GM23338 (cell line): Measurements from ENCODE around the gene KIF1A. TPM values are rescaled to one million over a fixed set of nuclear protein-coding genes. Genes with fewer than 3 reads are reported as not detected.

Experiments used
- ATAC-seq: fragments of 200-7000 bp; cut with Tn5 transposase; 3 replicates; pipeline ENCODE4 v1.9.1; 2020
- DNase-seq: peaks from one replicate; pipeline ENCODE4 v3.0.0-alpha.2; 2015; ENCODE audit warnings: low spot score
- H2AFZ ChIP-seq: fragments of 200-600 bp; sonication (generic); 2 replicates; pipeline ENCODE4 v1.8.0; 2016; ENCODE audit warnings: antibody characterized with exemption, mild to moderate bottlenecking, moderate library complexity
- H3F3A ChIP-seq: fragments of 200-600 bp; sonication (generic); replicated peaks from 2 replicates; pipeline ENCODE4 v1.8.0; 2017; ENCODE audit warnings: antibody characterized with exemption, mixed run types, low read depth
- H3K27ac ChIP-seq: fragments of 200-600 bp; sonication (generic); 2 replicates; pipeline ENCODE4 v1.6.1; 2016; ENCODE audit warnings: low read depth
- H3K27me3 ChIP-seq: fragments of 200-600 bp; sonication (generic); 2 replicates; pipeline ENCODE4 v1.8.0; 2016; ENCODE audit warnings: mild to moderate bottlenecking, mixed run types, moderate library complexity; ENCODE audit not compliant: insufficient read depth
- H3K36me3 ChIP-seq: fragments of 200-600 bp; sonication (generic); 2 replicates; pipeline ENCODE4 v1.8.0; 2016; ENCODE audit warnings: mild to moderate bottlenecking; ENCODE audit not compliant: insufficient read depth
- H3K4me1 ChIP-seq: fragments of 200-600 bp; sonication (generic); 2 replicates; pipeline ENCODE4 v1.8.0; 2016; ENCODE audit warnings: mild to moderate bottlenecking, moderate library complexity; ENCODE audit not compliant: insufficient read depth
- H3K4me2 ChIP-seq: fragments of 200-600 bp; sonication (generic); 2 replicates; pipeline ENCODE4 v1.7.1; 2017; ENCODE audit warnings: mixed run types
- H3K4me3 ChIP-seq: fragments of 200-600 bp; sonication (generic); 2 replicates; pipeline ENCODE4 v1.6.1; 2016; ENCODE audit warnings: mixed run types
- H3K79me2 ChIP-seq: fragments of 200-600 bp; sonication (generic); replicated peaks from 2 replicates; pipeline ENCODE4 v1.8.0; 2017; ENCODE audit warnings: mild to moderate bottlenecking; ENCODE audit not compliant: insufficient read depth
- H3K9me2 ChIP-seq: fragments of 200-600 bp; sonication (generic); 2 replicates; pipeline ENCODE4 v1.8.0; 2017; ENCODE audit not compliant: insufficient read depth
- H4K20me1 ChIP-seq: fragments of 200-600 bp; sonication (generic); replicated peaks from 2 replicates; pipeline ENCODE4 v1.8.0; 2017; ENCODE audit warnings: mild to moderate bottlenecking; ENCODE audit not compliant: insufficient read depth
- H3K27ac Mint-ChIP-seq: 2 replicates; pipeline ENCODE4 v1.8.0; 2020; ENCODE audit warnings: inconsistent platforms, mild to moderate bottlenecking, moderate library complexity, mixed read lengths
- H3K27me3 Mint-ChIP-seq: 3 replicates; pipeline ENCODE4 v1.8.0; 2022; ENCODE audit warnings: low read depth, mild to moderate bottlenecking, moderate library complexity, mixed read lengths, inconsistent platforms; ENCODE audit not compliant: insufficient read depth, poor library complexity
- H3K36me3 Mint-ChIP-seq: 3 replicates; pipeline ENCODE4 v1.8.0; 2021; ENCODE audit warnings: low read depth, mild to moderate bottlenecking, inconsistent platforms, moderate library complexity, mixed read lengths
- H3K4me1 Mint-ChIP-seq: 3 replicates; pipeline ENCODE4 v1.8.0; 2020; ENCODE audit warnings: mild to moderate bottlenecking, inconsistent platforms, mixed read lengths
- H3K4me3 Mint-ChIP-seq: 3 replicates; pipeline ENCODE4 v1.8.0; 2021; ENCODE audit warnings: moderate library complexity, mild to moderate bottlenecking, inconsistent platforms, mixed read lengths
- H3K9me3 Mint-ChIP-seq: 3 replicates; pipeline ENCODE4 v1.8.0; 2020; ENCODE audit warnings: moderate library complexity, mild to moderate bottlenecking, inconsistent platforms, mixed read lengths
- CTCF ChIP-seq, 2 experiments: fragments of 200-600 bp in 1 of 2; sonication (generic) in 1 of 2; conservative IDR thresholded peaks; 2 replicates each; pipeline versions ENCODE4 v1.5.1 to v1.6.1; 2016 to 2017; ENCODE audit warnings: antibody characterized with exemption in 2 of 2, low read depth in 2 of 2, mild to moderate bottlenecking in 2 of 2, moderate library complexity in 1 of 2
- EZH2 ChIP-seq: fragments of 200-600 bp; sonication (generic); IDR thresholded peaks from one replicate; pipeline ENCODE4 v1.8.0; 2017; ENCODE audit warnings: antibody characterized with exemption, mild to moderate bottlenecking, low read depth; ENCODE audit not compliant: unreplicated experiment
- EZH2phosphoT487 ChIP-seq: fragments of 200-600 bp; sonication (generic); IDR thresholded peaks from one replicate; pipeline ENCODE4 v1.8.1; 2018; ENCODE audit warnings: antibody characterized with exemption; ENCODE audit not compliant: unreplicated experiment
- JUNB ChIP-seq: IDR thresholded peaks from one replicate; pipeline ENCODE4 v1.6.1; 2016; ENCODE audit warnings: antibody characterized with exemption; ENCODE audit not compliant: unreplicated experiment
- NANOG ChIP-seq: IDR thresholded peaks from 2 replicates; pipeline ENCODE4 v1.6.1; 2016; ENCODE audit warnings: antibody characterized with exemption, borderline replicate concordance
- POLR2AphosphoS5 ChIP-seq: IDR thresholded peaks from 2 replicates; pipeline ENCODE4 v1.6.1; 2016; ENCODE audit warnings: antibody characterized with exemption, low read depth
- ZNF114 ChIP-seq: fragments of 250-450 bp; sonication (Bioruptor Pico); IDR thresholded peaks from 2 replicates; pipeline ENCODE4 v1.5.0; 2020; ENCODE audit warnings: mild to moderate bottlenecking, moderate library complexity
- ZNF331 ChIP-seq: fragments of 250-450 bp; sonication (Bioruptor Pico); IDR thresholded peaks from 2 replicates; pipeline ENCODE4 v1.5.0; 2020; ENCODE audit warnings: low read depth, mild to moderate bottlenecking, moderate library complexity
- polyA plus RNA-seq: library from polyadenylated mRNA; unstranded; fragments of >200 nt; fragmentation: Nextera tagmentation; extraction: Ambion mirVana; gene quantifications from 2 replicates; pipeline ENCODE4 v1.2.1, GENCODE V29; 2016
- total RNA-seq: library from RNA; depleted of rRNA; stranded (reverse); fragments of >200 nt; shearing (Covaris generic); gene quantifications from 2 replicates; pipeline ENCODE4 v1.2.3, GENCODE V29; 2014

KIF1A gene
- total and polyA plus RNA-seq, 2 experiments from 2014 or later = 169 to 214 TPM

GRCh38 chr2:240716130-240716798 lies 103.8 kb downstream of the KIF1A start (continued):
- TF ChIP-seq ZNF114 (no peak), EZH2 (no peak), ZNF331 (no peak)

GRCh38 chr2:240714747-240715725 lies 105.0 kb downstream of the KIF1A start:
- H3K36me3 ChIP-seq = no peaks in the 10 kb centered on the region
- H3K27ac Mint-ChIP-seq = peak overlapping the region; percentile 65
- DNase-seq = peak; percentile 58

More at GRCh38 chr2:240714747-240715725, 105.0 kb downstream of the KIF1A start:
- peak; percentile 28 to 31; a peak in 2 of 4 replicates for TF ChIP-seq CTCF (conservative IDR thresholded peaks at IDR 0.05; ENCODE audit: low read depth in 2 of 2)
- TF ChIP-seq POLR2AphosphoS5 = peak; percentile 16; the same call in 1 of the 2 replicates
- TF ChIP-seq JUNB = no peak
- no peak for TF ChIP-seq NANOG
- TF ChIP-seq EZH2phosphoT487 = no peak
- TF ChIP-seq ZNF114 = no peak
- H3K4me1 Mint-ChIP-seq = no peaks in the 10 kb centered on the region; the same call in 2 of the 3 replicates
- no peaks in the 10 kb centered on the region for H3K9me3 Mint-ChIP-seq
- Histone ChIP-seq H3K4me1 (no peaks in the 10 kb centered on the region), H3K4me2 (no peak overlapping the region), H2AFZ (no peak overlapping the region), H3K27ac (peak overlapping the region; percentile 66; the same call in 1 of the 2 replicates), H3K4me3 (no peak overlapping the region), H3K9me2 (no peaks in the 10 kb centered on the region), H4K20me1 (no peaks in the 10 kb centered on the region; the same call in 1 of the 2 replicates), H3F3A (no peaks in the 10 kb centered on the region), H3K79me2 (no peaks in the 10 kb centered on the region), H3K27me3 (no peaks in the 10 kb centered on the region)
- H3K4me3 Mint-ChIP-seq = no peak overlapping the region
- ATAC-seq = peak; percentile 21
- peaks cover 36% of the 10 kb centered on the region for H3K36me3 Mint-ChIP-seq
- H3K27me3 Mint-ChIP-seq = peaks cover 36% of the 10 kb centered on the region
